Measurements from ENCODE around the gene KCNF1. TPM values are rescaled to one million over a fixed set of nuclear protein-coding genes. Genes with fewer than 3 reads are reported as not detected.

Gene KCNF1
- total RNA-seq, 2 experiments from 2014 or later: not detected

DNA sequence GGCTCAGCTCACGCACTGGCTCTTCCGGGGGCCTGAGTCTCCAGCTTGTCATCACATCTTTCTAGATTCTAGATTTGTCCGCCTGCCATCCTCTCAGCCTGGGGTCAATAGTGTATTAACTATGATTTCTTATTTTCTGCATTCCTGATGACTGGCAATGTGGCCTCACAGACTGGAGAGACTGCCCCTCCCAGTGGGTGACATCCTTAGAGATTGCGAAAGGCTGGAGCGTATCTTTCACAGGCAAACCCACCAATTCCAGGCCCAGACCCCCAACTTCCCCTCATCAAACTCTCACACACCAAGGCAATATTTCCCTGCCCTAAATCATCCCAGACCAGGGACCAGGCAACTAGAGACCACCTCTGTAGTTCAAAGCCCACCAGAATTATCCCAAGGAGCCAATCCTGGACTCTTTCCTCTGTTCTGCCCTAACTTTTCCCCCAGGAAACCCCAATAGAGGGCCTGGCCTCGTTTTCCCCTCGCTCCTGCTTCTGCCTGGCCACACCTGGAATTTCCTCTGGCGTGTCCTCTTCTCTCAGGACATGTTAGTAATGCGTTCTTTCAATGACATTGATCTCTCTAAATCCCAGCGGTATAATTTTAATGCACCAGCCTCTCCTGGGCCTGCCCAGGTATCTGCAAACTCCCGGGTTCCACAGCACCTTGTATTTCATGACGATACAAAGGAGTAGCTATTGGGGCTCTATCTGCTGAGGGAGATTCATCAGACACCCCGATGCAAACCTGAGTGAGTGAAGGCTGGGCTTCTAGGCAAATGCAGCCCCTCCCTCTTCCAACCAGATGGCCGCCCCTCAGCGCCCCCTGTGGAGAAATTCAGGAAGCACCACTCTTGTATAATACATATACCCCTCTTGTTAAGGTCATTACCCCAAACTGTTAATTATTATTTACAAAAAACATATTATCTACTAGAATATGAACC lies 2.4 kb upstream of the KCNF1 start:
- TF ChIP-seq CTCF (IDR thresholded peaks at IDR 0.05): peak; percentile 56
- Mint-ChIP-seq H3K27ac (no peak overlapping the region), H3K4me3 (no peak overlapping the region), H3K9me3 (no peaks in the 10 kb centered on the region), H3K4me1 (ENCODE audit: low read depth) (no peaks in the 10 kb centered on the region), H3K27me3 (peaks cover 24% of the 10 kb centered on the region), H3K36me3 (ENCODE audit: low read depth) (no peaks in the 10 kb centered on the region)
- ChIA-PET POLR2A (no interaction called here), CTCF (interaction anchor here (1.0 to 3.4 kb wide), 6 partner anchors 8 to 223 kb away, joined by 3 to 15 read pairs (median 5); a partner anchor contains a TSS)
- DNase-seq (peak; percentile 39), ATAC-seq (peak; percentile 55)
- intact Hi-C loops (cut with micrococcal nuclease): no loop called here

GRCh38 chr2:10909996-10910341 lies 1.8 kb upstream of the KCNF1 start:
- ATAC-seq (no peak), DNase-seq (no peak)
- ChIA-PET CTCF (interaction anchor here (1.0 to 3.4 kb wide), 6 partner anchors 8 to 222 kb away, joined by 3 to 15 read pairs (median 5); a partner anchor contains a TSS), POLR2A (no interaction called here)
- Mint-ChIP-seq H3K4me1 (ENCODE audit: low read depth) (no peaks in the 10 kb centered on the region), H3K4me3 (no peak overlapping the region), H3K27ac (no peak overlapping the region), H3K36me3 (ENCODE audit: low read depth) (no peaks in the 10 kb centered on the region), H3K9me3 (no peaks in the 10 kb centered on the region), H3K27me3 (peaks cover 28% of the 10 kb centered on the region)
- intact Hi-C loops (cut with micrococcal nuclease): no loop called here
- no peak for TF ChIP-seq CTCF (IDR thresholded peaks at IDR 0.05)

GRCh38 chr2:10910625-10911024 lies 1.1 kb upstream of the KCNF1 start:
- Mint-ChIP-seq H3K27me3 (peaks cover 31% of the 10 kb centered on the region), H3K4me1 (ENCODE audit: low read depth) (no peaks in the 10 kb centered on the region), H3K9me3 (no peaks in the 10 kb centered on the region), H3K27ac (no peak overlapping the region), H3K4me3 (no peak overlapping the region), H3K36me3 (ENCODE audit: low read depth) (no peaks in the 10 kb centered on the region)
- ATAC-seq (no peak), DNase-seq (no peak)
- intact Hi-C loops (cut with micrococcal nuclease): no loop called here
- ChIA-PET CTCF (interaction anchor here (1.0 to 3.4 kb wide), 4 partner anchors 14 to 222 kb away, joined by 3 to 15 read pairs (median 7); a partner anchor contains a TSS), POLR2A (no interaction called here)
- no peak for TF ChIP-seq CTCF (IDR thresholded peaks at IDR 0.05)

DNA sequence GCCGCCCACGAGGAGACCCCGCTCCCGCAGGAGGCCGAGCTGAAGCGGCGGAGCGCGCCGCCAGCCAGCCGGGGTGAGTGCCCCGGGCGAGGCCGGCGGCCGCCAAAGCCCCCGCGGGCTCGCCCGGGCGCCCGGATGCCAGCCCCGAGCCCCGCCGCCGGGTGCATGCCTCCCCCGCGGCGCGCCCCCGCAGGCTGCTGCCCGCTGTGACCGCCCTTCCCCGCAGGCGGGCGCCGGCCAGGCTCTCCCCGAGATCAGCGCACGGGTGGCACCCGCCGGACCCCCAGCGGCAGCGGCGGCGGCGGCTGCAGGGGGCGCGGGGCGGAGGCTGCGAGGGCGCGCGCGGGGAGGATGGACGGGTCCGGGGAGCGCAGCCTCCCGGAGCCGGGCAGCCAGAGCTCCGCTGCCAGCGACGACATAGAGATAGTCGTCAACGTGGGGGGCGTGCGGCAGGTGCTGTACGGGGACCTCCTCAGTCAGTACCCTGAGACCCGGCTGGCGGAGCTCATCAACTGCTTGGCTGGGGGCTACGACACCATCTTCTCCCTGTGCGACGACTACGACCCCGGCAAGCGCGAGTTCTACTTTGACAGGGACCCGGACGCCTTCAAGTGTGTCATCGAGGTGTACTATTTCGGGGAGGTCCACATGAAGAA lies 470 bp downstream of the KCNF1 start:
- TF ChIP-seq CTCF (IDR thresholded peaks at IDR 0.05): no peak
- Mint-ChIP-seq H3K36me3 (ENCODE audit: low read depth) (no peaks in the 10 kb centered on the region), H3K27ac (no peak overlapping the region), H3K27me3 (peaks cover 31% of the 10 kb centered on the region), H3K4me1 (ENCODE audit: low read depth) (no peaks in the 10 kb centered on the region), H3K4me3 (no peak overlapping the region), H3K9me3 (no peaks in the 10 kb centered on the region)
- intact Hi-C loops (cut with micrococcal nuclease): no loop called here
- ATAC-seq (no peak), DNase-seq (no peak)
- POLR2A ChIA-PET: no interaction called here
- CTCF ChIA-PET: interaction anchor here (0.8 to 1.0 kb wide), 2 partner anchors 79 to 213 kb away, joined by 4 read pairs; no protein-coding TSS in a partner anchor

Measured in activated CD8-positive, alpha-beta T cell treated with anti-CD3 and anti-CD28 coated beads for 36 hours (primary cell).